Islet precursor cell (in vitro differentiated cells): ENCODE data around the gene TIMD4.

Experiments
- DNase-seq: peaks from one replicate; pipeline ENCODE4 v3.0.0-alpha.2; 2018

TIMD4 gene

GRCh38 chr5:156920861-156921431, 42.1 kb downstream of the TIMD4 start:
- DNase-seq = no peak

- peak; percentile 62 for DNase-seq
Observed at GRCh38 chr5:156920042-156920860, 42.8 kb downstream of the TIMD4 start.

- DNase-seq = no peak
Observed at GRCh38 chr5:156918311-156918845, 44.6 kb downstream of the TIMD4 start.

GRCh38 chr5:156914371-156914737, 48.7 kb downstream of the TIMD4 start:
- DNase-seq = no peak

GRCh38 chr5:156913719-156914370, 49.2 kb downstream of the TIMD4 start:
- DNase-seq = no peak

GRCh38 chr5:156913355-156913718, 49.7 kb downstream of the TIMD4 start:
- DNase-seq = no peak

GRCh38 chr5:156912869-156913268, 50.2 kb downstream of the TIMD4 start:
- no peak for DNase-seq

- DNase-seq = no peak
Observed at GRCh38 chr5:156909180-156909579, 53.8 kb downstream of the TIMD4 start.

- no peak for DNase-seq
Observed at GRCh38 chr5:156907667-156908066, 55.4 kb downstream of the TIMD4 start.

GRCh38 chr5:156906807-156907206, 56.2 kb downstream of the TIMD4 start:
- DNase-seq = no peak

GRCh38 chr5:156896546-156896945, 66.5 kb downstream of the TIMD4 start:
- DNase-seq = no peak

- no peak for DNase-seq
Observed at GRCh38 chr5:156893517-156893916, 69.5 kb downstream of the TIMD4 start.

- DNase-seq = no peak
Observed at GRCh38 chr5:156892864-156893263, 70.2 kb downstream of the TIMD4 start.

GRCh38 chr5:156892223-156892622, 70.8 kb downstream of the TIMD4 start:
- DNase-seq = no peak

- DNase-seq = no peak
Observed at GRCh38 chr5:156888520-156888919, 74.5 kb downstream of the TIMD4 start.

GRCh38 chr5:156883316-156883875, 79.6 kb downstream of the TIMD4 start:
- DNase-seq = no peak

GRCh38 chr5:156879665-156880285, 83.3 kb downstream of the TIMD4 start:
- DNase-seq = no peak

- DNase-seq = no peak
Observed at GRCh38 chr5:156871212-156871611, 91.8 kb downstream of the TIMD4 start.

- DNase-seq = no peak
Observed at GRCh38 chr5:156870498-156870839, 92.6 kb downstream of the TIMD4 start.
